Activated T-cell treated with anti-CD3 and anti-CD28 coated beads, Interleukin-2, amount 50 U/mL, for 48 hours (primary cell): ENCODE results near the gene HDAC1.
"Not testable (repeated sequence)": the region's sequence is repeated elsewhere in the genome, so short reads cannot be mapped to it uniquely, and the experiment has no call there.

Experiments
- DNase-seq, 2 experiments: peaks; one replicate each; pipeline ENCODE4 v3.0.0-alpha.2; 2020

HDAC1 gene

GRCh38 chr1:32274646-32275340 is 17.1 kb upstream of the HDAC1 start:
- peak in 1 of 2 experiments; percentile 35 for DNase-seq

GRCh38 chr1:32275424-32275823 is 16.5 kb upstream of the HDAC1 start:
- no peak for DNase-seq

DNA sequence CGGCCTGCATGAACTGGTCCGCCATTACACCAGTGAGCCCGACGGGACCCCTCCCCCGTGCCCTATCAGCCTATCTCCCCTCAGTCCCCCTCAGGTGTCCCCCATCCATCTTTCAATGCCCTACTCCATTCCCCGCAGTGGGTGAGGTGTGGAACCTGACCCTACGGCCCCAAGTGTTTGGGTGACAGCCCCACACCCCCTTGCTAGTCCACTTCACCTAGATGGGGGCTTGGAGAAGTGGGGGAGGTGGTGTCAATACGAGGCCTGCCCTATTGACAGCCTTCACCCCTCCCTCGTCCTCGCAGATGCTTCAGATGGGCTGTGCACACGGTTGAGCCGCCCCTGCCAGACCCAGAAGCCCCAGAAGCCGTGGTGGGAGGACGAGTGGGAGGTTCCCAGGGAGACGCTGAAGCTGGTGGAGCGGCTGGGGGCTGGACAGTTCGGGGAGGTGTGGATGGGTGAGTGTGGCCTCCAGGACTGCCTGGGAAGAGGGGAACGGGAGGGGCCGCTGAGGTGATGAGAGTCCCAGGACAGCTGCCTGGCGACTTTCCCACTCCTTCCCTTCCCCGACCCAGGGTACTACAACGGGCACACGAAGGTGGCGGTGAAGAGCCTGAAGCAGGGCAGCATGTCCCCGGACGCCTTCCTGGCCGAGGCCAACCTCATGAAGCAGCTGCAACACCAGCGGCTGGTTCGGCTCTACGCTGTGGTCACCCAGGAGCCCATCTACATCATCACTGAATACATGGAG is 15.7 kb upstream of the HDAC1 start:
- DNase-seq: no peak

- not testable (repeated sequence) for DNase-seq
Measured at GRCh38 chr1:32284777-32285176, 7.1 kb upstream of the HDAC1 start.

DNA sequence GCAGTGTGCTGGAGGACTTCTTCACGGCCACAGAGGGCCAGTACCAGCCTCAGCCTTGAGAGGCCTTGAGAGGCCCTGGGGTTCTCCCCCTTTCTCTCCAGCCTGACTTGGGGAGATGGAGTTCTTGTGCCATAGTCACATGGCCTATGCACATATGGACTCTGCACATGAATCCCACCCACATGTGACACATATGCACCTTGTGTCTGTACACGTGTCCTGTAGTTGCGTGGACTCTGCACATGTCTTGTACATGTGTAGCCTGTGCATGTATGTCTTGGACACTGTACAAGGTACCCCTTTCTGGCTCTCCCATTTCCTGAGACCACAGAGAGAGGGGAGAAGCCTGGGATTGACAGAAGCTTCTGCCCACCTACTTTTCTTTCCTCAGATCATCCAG is 6.2 kb upstream of the HDAC1 start:
- DNase-seq: no peak

- no peak for DNase-seq
Measured at GRCh38 chr1:32286763-32287162, 5.1 kb upstream of the HDAC1 start.

DNA sequence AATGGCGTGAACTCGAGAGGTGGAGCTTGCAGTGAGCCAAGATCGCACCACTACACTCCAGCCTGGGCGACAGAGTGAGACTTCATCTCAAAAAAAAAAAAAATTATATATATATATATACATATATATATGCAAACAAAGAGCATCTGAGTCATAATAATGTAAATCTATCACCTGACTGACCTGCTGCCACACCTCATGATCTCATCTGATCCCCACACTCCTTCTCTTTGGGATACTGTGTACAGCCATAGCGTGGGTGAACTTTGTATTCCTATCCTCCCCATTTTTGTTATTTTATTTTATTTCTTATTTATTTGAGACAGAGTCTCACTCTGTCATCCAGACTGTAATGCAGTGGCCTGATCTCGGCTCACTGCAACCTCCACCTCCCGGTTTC is 2.6 kb upstream of the HDAC1 start:
- no peak for DNase-seq

DNA sequence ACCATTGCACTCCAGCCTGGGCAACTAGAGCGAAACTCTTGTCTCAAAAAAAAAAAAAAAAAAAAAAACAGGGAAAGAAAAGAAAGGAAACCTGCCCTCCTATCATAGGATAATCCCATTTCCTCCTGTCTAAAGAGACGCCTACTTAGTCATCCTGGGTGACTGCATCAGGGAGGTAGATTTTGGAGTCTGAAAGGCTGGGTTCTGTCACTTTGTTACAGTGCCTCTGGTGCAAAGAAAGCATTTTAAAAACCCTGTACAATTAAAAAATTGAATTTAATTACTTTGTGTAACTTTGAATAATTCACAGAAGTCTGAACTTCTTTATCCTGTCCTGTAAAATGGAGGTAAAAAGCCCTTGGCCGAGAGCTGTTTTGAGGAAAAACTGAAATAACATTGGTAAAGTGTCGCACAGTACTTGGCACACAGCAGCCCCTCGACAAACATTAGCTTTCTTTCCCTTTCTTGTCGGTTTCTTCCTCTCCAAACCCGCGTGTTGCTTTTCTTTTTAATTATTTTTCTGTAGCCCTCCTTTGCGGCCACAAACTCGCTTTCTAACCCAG is 657 bp upstream of the HDAC1 start:
- no peak for DNase-seq

DNA sequence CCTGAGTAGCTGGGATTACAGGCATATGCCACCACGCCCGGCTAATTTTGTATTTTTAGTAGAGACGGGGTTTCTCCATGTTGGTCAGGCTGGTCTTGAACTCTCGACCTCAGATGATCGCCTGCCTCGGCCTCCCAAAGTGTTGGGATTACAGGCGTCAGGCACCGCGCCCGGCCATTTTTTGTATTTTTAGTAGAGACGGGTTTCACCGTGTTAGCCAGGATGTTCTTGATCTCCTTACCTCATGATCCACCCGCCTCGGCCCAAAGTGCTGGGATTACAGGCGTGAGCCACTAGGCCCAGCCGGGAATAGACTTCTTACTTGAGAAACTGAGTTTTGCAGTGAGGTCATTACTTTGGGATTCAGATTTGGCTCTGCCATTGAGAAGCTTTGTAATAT is 6.3 kb downstream of the HDAC1 start:
- not testable (repeated sequence) for DNase-seq

GRCh38 chr1:32299327-32299726 is 7.4 kb downstream of the HDAC1 start:
- no peak for DNase-seq

GRCh38 chr1:32303358-32303757 is 11.5 kb downstream of the HDAC1 start:
- DNase-seq: no peak

GRCh38 chr1:32303997-32304622 is 12.2 kb downstream of the HDAC1 start:
- DNase-seq: no peak

GRCh38 chr1:32305310-32305709 is 13.4 kb downstream of the HDAC1 start:
- DNase-seq: no peak

- DNase-seq: no peak
Measured at GRCh38 chr1:32307324-32307723, 15.4 kb downstream of the HDAC1 start.

- no peak for DNase-seq
Measured at GRCh38 chr1:32309960-32310359, 18.1 kb downstream of the HDAC1 start.

- DNase-seq: no peak
Measured at GRCh38 chr1:32311709-32312393, 20.0 kb downstream of the HDAC1 start.

DNA sequence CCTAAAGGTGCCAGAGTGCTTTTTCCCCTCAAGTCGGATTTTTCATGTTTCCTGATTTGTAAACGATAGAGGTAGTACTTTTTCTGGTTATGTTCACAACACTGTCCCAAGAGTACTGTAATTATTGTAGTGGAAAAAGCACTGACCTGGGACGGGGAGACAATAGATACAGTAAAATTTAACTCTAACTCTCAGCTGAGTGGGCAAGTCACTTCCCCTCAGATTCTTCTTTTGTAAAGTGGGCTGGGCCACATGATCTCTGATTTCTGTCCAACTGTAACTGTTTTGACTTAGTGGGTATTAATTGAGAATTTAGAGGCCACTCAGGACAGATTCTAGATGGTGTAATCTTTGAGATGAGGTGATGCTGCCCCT is 25.0 kb downstream of the HDAC1 start:
- DNase-seq: no peak

GRCh38 chr1:32318127-32318869 is 26.4 kb downstream of the HDAC1 start:
- DNase-seq: no peak

GRCh38 chr1:32321712-32322291 is 29.9 kb downstream of the HDAC1 start:
- no peak for DNase-seq

DNA sequence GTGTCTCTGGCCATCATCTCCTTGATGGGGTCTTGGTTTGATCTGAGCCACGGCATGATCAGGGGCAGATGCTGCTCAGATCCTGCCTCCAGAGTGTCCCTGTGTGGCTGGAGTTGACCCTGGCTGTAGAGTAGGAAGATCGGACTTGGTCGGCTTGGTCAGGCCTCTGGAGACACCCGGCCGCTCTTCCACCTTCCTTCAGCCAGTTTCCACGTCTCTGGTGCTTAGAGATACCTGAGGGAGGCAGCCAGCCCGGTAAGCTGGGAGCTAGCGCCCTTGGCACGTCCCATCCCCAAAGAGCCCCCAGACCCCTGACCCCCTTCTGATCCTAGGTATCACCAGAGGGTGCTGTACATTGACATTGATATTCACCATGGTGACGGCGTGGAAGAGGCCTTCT is 35.3 kb downstream of the HDAC1 start:
- DNase-seq: no peak

DNA sequence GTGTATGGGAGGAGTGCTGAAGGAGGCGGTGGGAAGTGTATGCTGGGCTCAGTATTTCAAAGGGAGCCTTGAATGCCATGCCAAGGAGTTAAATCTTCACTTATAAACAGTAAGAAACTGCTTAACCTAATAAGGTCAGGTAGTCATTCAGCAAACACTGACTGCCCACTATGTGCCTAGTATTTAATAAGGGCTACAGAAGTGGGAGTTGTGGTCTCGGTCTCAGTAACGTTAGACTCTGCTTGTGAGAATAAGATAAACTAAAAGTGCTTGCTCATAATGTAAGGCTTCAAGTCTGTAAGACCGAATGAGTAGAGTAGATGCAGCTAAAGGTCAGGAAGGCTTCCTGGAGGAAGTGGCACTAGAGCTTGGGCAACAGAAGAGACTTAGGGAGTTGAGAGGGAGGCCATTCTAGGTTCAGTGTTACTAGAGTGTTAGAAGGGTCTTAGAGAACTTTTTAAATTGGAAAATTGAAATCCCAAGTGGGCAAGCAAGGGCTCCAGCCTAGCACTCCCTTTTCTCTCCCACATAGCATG is 38.1 kb downstream of the HDAC1 start:
- no peak for DNase-seq
